ENCODE results near the gene CLEC2A.
"Not testable (repeated sequence)": the region's sequence is repeated elsewhere in the genome, so short reads cannot be mapped to it uniquely, and the experiment has no call there.

CLEC2A gene, protein sequence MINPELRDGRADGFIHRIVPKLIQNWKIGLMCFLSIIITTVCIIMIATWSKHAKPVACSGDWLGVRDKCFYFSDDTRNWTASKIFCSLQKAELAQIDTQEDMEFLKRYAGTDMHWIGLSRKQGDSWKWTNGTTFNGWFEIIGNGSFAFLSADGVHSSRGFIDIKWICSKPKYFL

DNA sequence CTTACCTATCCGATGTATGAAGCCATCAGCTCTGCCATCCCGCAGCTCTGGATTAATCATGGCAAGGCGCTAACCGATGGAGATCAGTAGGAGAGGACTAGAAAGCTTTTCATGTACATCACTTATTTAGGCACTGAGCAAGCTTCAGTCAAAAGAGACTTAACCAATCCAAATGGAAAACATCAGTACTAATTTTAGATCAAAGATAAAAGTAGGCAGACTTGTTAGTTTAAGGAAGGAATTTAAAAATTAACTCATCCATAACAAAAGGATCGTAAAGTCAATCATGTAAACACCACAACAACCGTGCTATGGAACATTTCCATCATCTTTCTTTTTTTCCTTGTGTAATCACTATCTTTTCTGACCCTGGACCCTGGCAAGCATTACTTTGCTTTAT, at the start of gene CLEC2A:
CLEC2A (minus strand) TSS at position 101 of the 400 bp plus-strand sequence; CDS start at position 60, 41 bp downstream.
- no peak for DNase-seq (ENCODE audit: low spot score)

DNA sequence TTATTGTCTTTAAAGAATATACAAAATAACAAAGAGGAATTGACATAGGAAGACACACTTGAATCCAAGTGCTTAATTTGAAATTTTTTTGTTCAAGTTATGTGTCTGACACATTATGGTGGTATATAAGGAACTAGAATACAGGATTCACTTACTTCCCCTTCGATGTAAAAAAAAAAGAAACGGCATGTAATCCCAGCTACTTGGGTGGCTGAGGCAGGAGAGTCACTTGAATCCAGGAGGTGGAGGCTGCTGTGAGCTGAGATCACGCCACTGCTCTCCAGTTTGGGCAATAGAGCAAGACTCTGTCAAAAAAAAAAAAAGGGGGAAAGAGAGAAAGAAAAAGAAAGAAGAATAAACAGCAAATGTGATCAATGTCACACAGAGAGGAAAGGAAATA, 48.0 kb upstream of the CLEC2A start:
- DNase-seq (ENCODE audit: low spot score): no peak

DNA sequence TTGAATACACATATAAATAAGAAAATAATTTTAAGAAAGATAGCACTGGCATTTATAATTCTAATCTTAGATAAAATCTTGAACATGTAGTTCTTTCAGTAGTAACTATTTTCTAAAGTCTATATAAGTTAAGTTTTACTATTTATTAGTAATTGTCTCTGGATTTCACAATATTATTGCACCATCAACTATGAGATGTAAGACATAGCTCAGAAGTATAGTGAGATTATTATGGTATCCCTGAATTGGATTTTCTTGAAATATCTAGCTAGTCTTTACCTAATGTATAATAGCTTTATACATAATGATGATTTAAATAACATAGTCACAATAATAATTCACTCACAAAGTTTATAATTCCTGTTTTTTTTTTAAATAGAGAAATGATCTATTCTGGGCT, 45.7 kb upstream of the CLEC2A start:
- DNase-seq (ENCODE audit: low spot score): no peak

DNA sequence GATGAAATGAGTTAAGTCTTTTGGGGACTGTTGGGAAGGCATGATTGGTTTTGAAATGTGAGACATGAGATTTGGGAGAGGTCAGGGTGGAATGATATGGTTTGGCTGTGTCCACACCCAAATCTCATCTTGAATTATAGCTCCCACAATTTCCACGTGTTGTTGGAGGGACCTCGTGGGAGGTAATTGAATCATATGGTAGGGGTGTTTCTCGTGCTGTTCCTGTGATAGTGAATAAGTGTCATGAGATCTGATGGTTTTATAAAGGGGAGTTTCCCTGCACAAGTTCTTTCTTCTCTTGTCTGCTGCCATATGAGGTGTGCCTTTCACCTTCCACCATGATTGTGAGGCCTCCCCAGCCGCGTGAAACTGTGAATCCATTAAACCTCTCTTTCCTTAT, 44.5 kb upstream of the CLEC2A start:
- DNase-seq (ENCODE audit: low spot score): not testable (repeated sequence)

DNA sequence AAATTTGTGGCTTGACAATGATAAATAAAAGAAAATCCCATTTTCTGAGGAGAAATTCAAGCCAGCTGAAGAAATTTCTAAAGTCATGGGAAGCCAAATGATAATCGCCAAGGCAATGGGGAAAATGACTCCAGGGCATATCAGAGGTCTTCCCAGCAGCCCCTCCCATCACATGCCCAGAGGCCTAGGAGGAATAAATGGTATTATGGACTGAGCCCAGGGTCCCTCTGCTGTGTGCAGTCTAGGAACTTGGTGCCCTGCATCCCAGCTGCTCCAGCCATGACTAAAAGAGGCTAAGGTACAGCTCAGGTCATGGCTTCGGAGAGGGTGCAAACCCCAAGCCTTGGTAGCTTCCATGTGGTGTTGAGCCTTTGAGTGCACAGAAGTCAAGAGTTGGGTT, 43.4 kb upstream of the CLEC2A start:
- no peak for DNase-seq (ENCODE audit: low spot score)

DNA sequence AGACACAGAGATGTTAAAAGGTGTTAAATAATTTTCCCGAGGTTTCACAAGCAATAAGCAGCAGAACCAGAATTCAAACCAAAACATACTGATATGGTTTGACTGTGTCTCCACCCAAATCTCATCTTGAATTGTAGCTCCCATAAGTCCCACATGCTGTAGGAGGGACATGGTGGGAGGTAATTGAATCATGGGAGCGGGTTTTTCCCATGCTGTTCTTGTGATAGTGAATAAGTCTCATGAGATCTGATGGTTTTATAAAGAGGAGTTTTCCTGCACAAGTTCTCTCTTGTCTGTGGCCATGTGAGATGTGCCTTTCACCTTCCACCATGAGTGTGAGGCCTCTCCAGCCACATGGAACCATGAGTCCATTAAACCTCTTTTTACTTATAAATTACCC, 42.6 kb upstream of the CLEC2A start:
- DNase-seq (ENCODE audit: low spot score): not testable (repeated sequence)

DNA sequence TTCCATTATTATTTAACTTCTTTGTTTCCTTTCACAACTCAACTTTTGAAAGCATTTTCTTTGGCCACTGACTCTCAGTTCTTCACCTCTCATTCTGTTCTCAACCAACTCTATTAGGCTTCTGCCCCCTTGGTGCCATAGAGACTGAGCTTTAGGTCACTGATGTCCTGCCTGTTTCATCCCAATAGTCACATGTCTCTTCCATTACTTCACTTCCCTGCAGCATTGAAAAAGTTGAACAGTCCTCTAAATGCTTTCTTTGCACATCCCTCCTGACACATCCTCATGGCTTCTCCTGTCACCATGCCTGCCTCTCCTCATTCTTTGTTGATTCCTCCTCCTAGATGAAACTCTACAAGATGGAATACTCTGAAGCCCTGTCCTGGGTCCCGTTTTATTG, 41.8 kb upstream of the CLEC2A start:
- DNase-seq (ENCODE audit: low spot score): no peak

DNA sequence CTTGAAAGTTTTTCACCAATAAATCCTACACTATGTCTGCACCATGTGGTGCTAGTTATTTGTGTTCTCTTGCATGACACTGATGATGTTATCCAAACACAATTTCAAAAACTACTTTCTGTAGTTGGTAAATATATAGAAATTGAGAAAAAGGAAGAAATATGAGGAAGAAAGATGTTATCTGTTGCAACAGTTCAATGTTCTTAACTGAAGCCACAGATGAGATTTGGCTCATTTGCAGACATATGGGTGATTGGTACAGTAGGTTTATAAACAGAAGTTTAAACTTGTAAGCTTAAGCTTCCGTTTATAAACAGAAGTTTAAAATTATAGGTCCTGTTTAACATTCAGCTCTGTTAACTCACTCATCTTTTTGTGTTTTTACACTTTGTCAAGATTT, 39.0 kb upstream of the CLEC2A start, which contains the start of gene CLEC12A:
CLEC12A (plus strand) TSS at position 229 of the 400 bp plus-strand sequence. CDS start 188 bp downstream, outside the sequence.
- no peak for DNase-seq (ENCODE audit: low spot score)

DNA sequence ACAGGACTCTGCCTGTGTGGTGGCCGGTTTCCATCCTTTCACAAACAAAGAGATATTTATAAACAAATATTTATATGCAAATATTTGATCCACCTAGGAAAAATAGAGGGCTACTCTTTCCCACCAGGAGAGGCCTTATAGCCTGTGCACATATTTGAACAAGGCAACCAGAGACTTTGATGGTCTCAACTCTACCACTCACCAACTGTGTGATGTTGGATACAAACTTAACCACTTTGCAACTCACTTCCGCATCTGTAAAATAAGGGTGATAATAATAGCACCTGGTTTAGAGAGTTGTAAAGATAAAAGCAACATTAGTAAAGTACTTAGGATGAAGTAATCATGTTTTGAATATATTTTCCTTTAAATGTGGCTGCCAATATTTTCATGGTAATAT, 37.5 kb upstream of the CLEC2A start:
- DNase-seq (ENCODE audit: low spot score): no peak

DNA sequence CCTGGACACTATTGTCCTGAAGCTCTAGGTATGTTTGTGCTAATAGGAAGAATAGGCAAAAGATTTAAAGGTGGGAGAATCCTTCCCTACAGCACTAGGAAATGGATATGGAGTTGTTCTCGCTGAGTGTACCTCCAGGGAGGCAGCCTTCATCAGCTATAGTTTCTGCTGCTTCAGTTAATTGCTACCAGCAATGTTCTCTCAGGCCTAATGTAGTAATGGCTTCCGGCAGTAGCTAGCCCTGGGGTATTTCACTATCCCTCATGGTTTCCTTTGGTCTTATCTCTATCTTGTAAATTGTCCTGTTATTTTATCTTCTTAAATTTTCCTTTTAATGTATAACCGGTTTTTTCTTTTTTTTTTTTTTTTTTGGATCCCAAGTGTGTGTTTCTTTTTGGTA, 29.7 kb upstream of the CLEC2A start:
- DNase-seq (ENCODE audit: low spot score): no peak

DNA sequence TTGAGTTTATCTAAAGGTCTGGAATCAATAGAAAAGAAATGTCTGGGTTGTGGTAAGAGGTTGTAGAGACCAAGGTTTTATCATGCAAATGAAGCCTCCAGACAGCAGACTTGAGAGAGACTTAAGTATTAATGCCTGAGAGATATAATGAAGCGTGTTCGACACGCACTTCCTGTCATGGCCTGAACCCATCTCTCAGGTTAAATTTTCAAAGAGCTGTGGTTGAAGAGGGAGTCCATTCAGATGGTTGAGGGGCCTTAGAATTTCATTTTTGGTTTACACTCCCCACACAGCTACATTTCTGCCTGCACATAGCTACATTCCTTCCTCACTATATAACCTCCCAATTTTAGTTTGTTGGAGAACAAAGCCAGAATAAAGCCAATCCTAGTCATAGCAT, 28.9 kb upstream of the CLEC2A start:
- DNase-seq (ENCODE audit: low spot score): no peak

DNA sequence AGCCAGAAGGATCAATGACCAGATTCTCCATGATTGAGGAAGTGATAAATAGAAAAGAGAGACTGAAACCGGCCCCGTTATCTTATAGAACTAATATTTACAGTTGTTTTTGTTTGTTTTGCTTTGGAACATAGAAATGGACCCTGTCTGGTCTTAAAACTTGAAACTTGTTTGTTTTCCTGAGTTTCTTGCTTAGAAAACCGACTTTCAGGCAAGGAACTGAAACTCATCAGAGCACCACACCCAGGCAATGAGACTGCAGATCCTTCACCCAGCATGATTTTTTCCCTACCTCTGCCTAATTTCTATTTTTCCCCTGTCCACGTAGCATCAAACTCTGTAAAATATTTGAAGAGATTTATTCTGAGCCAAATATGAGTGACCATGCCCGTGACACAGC, 28.4 kb upstream of the CLEC2A start:
- DNase-seq (ENCODE audit: low spot score): no peak

DNA sequence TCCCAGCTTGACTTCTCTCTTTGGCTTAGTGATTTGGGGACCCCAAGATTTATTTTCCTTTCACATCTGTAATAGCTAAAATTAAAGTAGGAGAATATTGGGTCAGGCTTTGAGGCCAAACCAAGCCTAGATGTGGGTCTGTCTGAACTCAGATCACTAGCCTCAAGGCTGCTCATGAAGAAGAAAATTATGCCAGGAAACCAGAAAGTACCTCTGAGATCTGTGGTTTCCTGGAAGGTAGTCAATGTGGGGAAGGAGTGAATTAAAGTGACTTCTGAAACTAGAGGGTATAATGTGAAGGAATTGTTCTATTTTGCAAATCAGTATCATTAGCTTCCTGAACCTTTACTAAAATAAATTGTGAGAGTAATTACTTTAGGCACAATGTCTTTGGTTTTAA, 25.7 kb upstream of the CLEC2A start:
- DNase-seq (ENCODE audit: low spot score): no peak

DNA sequence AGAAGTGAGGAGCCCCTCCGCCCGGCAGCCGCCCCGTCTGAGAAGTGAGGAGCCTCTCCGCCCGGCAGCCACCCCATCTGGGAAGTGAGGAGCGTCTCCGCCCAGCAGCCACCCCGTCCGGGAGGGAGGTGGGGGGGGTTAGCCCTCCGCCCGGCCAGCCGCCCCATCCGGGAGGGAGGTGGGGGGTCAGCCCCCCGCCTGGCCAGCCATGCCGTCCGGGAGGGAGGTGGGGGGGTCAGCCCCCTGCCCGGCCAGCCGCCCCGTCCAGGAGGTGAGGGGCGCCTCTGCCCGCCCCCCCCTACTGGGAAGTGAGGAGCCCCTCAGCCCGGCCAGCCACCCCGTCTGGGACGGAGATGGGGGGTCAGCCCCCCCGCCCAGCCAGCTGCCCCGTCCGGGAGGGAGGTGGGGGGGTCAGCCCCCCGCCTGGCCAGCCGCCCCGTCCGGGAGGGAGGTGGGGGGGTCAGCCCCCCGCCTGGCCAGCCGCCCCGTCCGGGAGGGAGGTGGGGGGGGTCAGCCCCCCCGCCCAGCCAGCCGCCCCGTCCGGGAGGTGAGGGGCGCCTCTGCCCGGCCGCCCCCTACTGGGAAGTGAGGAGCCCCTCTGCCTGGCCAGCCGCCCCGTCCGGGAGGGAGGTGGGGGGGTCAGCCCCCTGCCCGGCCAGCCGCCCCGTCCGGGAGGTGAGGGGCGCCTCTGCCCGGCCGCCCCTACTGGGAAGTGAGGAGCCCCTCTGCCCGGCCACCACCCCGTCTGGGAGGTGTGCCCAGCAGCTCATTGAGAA, 21.0 kb upstream of the CLEC2A start:
- not testable (repeated sequence) for DNase-seq (ENCODE audit: low spot score)

DNA sequence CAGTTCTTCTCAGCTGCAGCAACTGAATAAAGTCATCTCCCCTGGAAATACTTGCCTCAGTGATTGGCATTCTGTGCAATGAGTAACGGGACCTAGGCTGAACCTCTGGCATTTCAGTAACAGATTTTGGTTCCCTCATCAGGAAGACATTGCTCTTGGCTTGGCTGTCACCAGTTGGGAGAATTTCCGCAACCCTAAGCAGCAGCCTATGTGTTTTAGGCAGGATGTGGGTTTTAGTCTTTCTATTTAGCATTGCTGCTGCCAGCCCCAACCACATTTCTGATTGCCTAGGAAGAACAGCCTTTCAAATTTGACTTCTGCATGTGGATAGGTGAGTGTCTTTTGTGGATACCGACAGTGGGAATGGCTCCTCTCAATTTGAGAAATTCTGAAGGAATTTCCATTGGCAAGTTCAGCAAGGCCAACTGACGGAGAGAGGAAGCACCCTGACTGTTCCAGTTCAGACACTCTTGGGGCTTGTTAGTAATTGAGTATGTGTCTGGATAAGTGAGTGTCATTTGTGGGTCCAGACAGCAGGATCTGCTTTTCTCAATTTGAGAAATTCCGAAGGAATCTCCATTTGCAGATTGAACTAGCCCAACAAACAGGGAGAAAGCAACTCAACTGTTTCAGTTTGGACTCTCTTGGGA, 19.0 kb upstream of the CLEC2A start:
- no peak for DNase-seq (ENCODE audit: low spot score)

DNA sequence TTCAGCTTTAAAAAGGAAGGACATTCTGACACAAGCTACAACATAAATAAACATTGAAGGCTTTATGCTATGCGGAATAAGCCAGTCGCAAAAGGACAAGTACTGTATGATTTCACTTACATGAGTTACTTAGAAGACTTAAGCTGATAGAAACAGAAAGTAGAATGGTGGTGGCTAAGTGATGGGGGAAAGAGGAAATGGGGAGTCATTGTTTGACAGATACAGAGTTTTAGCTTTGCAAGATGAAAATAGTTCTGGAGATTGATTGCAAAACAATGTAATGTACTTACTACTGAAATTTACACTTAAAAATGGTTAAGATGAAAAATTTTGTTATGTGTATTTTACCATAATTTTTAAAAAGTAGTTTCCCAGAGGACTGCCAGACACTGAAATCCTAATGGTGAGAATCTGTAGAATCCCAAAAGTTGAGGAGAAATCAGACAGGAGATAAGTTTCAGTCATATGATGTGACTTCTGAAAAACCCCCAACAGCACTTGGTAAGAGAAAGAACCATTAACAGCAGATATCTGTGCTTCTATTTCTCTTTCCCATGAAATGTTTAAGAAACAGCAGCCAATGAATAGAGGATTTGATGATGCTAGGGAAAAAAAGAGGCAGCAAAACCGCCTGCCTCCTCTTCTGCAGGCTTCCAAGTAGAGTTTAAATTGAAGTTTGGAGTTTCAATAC, 16.6 kb upstream of the CLEC2A start:
- DNase-seq (ENCODE audit: low spot score): no peak

DNA sequence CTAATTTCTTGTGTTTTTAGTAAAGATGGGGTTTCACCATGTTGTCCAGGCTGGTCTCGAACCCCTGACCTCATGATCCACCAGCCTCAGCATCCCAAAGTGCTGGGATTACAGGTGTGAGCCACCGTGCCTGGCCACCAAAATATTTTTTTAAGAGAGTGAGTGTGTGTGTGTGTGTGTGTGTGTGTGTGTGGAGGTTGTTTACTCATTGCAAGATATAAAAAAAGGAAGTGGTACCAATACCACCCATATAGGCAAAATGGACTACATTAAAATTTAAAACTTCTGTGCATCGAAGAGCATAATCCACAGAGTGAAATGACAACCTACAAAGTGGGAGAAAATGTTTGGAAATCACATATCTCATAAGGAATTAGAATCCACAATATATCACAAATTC, 15.5 kb upstream of the CLEC2A start:
- DNase-seq (ENCODE audit: low spot score): no peak

DNA sequence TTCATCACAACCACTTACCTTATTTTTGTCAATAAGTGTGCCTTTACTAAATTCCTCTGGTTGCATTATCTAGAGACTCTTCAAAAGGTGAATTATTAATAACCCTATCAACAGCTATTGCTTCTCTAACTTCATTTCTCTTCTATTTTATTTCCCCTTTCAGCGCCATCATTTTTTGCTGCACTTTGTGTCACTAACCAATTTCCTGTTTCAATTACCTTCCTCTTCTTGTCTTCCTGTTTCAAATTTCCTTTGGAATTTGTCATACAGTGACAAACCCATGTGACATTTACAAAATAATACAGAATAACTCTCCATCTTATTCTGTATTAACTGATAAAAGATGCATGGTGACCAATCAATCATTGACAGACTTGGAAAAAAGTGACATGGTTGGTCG, 12.2 kb upstream of the CLEC2A start:
- no peak for DNase-seq (ENCODE audit: low spot score)

DNA sequence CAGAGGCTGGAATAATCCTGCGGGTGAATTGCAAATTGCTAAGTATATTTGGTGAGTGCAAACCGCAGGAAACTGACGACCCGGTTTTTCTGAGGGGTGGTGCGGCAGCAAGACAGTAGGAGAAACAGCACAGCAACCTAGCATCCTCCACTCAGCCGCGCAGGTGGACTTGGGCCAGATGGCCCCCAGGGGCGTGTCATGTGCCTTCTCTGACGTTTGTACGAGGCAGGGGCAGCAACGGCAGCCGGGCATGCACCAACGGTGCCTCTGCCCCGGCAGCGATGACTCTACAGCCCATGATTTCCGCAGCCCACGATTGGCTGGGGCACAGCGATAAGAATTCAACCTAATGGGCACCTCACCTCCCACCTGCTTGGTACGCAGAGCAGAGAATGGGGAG, 11.1 kb upstream of the CLEC2A start:
- no peak for DNase-seq (ENCODE audit: low spot score)

DNA sequence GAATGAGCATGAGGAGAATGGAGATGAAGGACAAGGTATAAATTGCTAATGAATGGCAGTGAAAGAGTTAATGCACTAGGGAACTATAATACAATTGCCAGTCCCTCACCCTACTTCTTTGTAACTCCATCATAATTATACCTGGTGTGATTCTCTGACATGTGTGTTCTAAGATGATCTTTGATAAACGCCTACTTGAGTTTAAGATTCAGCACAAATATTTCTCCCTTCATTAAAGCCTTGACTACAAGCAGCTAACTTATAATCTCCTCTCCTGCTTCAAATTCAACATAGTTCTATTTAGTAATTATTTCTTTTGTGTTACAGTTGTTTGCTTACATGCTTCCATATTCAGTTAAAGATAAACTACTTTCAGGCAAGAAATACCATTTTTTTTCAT, 9.7 kb upstream of the CLEC2A start:
- no peak for DNase-seq (ENCODE audit: low spot score)

DNA sequence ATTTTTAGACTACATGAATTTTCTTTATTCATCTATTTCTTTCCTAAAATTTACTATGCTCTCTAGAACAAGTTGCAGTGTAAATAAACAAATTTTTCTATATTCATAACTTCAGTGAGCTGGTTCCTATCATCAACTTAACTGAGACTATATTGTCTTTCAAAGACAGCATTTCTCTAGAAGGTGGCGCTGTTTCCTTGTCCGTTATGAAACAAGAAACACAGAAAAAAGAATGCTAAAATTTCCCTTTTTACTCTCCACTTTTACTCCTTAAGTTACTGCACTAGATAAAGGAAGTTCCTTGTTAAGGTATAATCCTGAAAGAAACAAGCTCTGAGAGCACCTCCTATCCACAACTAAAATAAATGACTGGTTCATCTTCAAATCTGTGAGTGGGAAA, 8.2 kb upstream of the CLEC2A start:
- no peak for DNase-seq (ENCODE audit: low spot score)

DNA sequence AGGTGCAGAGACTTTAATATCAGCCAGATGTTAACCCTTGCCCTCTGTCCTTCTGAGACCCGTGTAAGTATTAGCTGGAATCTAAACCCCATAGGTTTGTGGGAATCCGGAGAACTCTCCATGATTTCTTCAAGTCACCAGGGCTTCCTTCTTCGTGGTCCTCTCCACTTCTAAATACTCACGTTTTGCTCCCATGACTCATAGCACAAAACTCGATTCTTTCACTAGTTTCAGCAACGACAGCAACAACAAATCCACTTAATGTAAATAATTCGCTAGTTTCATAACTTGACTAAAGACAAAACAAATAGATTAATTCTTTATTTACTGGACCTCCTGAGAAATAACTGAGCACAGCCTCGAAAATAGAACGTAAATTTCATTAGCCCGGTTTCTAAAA, 4.4 kb upstream of the CLEC2A start:
- no peak for DNase-seq (ENCODE audit: low spot score)

DNA sequence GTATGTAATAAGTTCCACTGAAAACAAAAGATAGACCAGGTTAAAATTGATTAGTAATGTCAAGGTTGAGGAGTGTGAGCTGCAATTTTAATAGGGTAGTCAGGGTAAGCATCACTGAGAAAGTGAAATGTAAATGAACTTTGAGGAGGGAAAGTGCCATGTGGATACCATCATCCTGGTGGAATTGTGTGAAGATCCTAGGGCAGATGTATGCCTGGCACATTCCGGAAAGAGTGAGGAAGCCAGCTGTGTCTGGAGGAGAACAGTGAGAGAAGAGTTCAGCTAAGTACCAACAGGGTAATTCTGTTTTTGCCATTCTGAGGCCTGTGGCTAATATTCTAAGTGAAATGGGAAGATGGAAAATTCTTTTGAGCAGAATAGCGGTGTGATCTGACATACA, 2.9 kb upstream of the CLEC2A start:
- no peak for DNase-seq (ENCODE audit: low spot score)
